GM12875 (cell line): ENCODE data around the gene SOAT1.
"Not testable (repeated sequence)": the region's sequence is repeated elsewhere in the genome, so short reads cannot be mapped to it uniquely, and the experiment has no call there.

Experiments used
- H3K4me3 ChIP-seq: one replicate; pipeline ENCODE4 v1.5.1; 2011; ENCODE audit warnings: low read depth, low read length, control low read depth
- CTCF ChIP-seq: IDR thresholded peaks from 2 replicates; pipeline ENCODE4 v1.5.1; 2011; ENCODE audit warnings: low read depth, mild to moderate bottlenecking, control low read depth, inconsistent platforms, low read length, moderate library complexity, borderline replicate concordance; ENCODE audit not compliant: insufficient read depth

The SOAT1 gene

GRCh38 chr1:179263121-179263520 lies 30.5 kb upstream of the SOAT1 start:
- no peak for TF ChIP-seq CTCF
- no peak overlapping the region for H3K4me3 ChIP-seq

GRCh38 chr1:179264507-179264906 lies 29.1 kb upstream of the SOAT1 start:
- H3K4me3 ChIP-seq: no peak overlapping the region
- no peak for TF ChIP-seq CTCF

- no peak overlapping the region for H3K4me3 ChIP-seq
- no peak for TF ChIP-seq CTCF
Measured at GRCh38 chr1:179269071-179269470, 24.5 kb upstream of the SOAT1 start.

GRCh38 chr1:179274424-179274823 lies 19.2 kb upstream of the SOAT1 start:
- not testable (repeated sequence) for H3K4me3 ChIP-seq

GRCh38 chr1:179278920-179279319 lies 14.7 kb upstream of the SOAT1 start:
- H3K4me3 ChIP-seq: no peak overlapping the region
- TF ChIP-seq CTCF: no peak

- no peak for TF ChIP-seq CTCF
Measured at GRCh38 chr1:179283992-179284391, 9.6 kb upstream of the SOAT1 start.

GRCh38 chr1:179287946-179288345 lies 5.7 kb upstream of the SOAT1 start:
- TF ChIP-seq CTCF: no peak
- no peak overlapping the region for H3K4me3 ChIP-seq

More at GRCh38 chr1:179283992-179284391, 9.6 kb upstream of the SOAT1 start:
- no peak overlapping the region for H3K4me3 ChIP-seq

- no peak overlapping the region for H3K4me3 ChIP-seq
- TF ChIP-seq CTCF: no peak
Measured at GRCh38 chr1:179288977-179289376, 4.6 kb upstream of the SOAT1 start.
